Stimulated activated CD8-positive, alpha-beta memory T cell treated with anti-CD3 and anti-CD28 coated beads, Interleukin-7, amount 100 ng/mL, for 4 hours (primary cell): ENCODE data around the gene TBPL2.
A peak's percentile ranks its signal among the peaks of the same experiment; 100 is the strongest.
"Not testable (repeated sequence)": the region's sequence is repeated elsewhere in the genome, so short reads cannot be mapped to it uniquely, and the experiment has no call there.

Experiments
- DNase-seq, 2 donors: peaks; one replicate each; pipeline ENCODE4 v3.0.0-alpha.2; 2020; ENCODE audit warnings: low read depth in 2 of 2

Gene TBPL2

DNA sequence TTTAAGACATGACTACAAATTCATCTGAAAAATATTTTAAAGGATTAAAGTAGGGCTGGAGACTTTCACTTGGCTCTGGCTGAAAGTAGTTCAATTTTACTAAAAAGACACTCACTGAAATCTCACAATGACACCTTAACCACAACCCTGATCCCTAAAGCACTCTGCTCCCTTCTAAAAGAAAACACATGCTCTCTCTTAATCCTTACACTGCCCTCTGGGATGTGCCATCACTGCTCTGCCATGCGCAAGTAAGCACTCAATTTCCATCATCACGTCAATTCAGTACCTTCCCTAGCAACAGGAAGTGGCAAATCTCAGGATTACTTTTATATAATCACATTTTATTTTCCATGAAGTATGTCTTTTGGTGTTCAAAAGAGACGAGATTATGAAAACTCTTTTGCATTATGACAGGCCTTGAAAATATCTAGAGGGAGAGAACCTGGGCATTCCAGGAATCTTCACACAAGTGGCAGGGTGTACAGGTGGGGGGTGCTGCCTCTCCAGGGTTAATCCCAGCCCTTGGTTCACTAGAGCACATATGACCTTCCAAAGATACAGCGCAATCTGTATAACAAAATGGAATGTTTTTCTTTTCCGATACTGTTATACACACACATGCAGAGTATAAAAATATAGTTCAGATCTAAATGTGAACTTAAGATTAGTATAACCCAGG, 36.1 kb downstream of the TBPL2 start:
- DNase-seq: no peak

DNA sequence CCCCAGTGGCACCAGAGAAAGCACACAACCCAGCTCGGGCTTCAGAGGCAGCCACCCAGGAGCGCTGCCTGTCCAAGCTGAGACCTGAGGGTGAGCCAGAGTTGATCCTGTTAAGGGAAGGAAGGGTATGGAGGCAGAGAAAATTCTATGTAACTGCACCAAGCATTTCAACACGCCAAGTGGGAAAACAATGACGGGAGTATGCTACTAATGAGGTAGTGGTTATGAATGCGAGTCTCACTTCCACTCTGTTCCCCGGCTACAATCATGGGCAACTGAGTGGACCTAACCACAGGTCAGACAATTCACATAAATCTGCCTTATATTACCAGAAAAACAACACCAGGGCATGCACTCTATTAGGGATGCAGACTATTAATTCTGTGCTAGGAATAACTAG, 38.7 kb downstream of the TBPL2 start:
- no peak for DNase-seq

DNA sequence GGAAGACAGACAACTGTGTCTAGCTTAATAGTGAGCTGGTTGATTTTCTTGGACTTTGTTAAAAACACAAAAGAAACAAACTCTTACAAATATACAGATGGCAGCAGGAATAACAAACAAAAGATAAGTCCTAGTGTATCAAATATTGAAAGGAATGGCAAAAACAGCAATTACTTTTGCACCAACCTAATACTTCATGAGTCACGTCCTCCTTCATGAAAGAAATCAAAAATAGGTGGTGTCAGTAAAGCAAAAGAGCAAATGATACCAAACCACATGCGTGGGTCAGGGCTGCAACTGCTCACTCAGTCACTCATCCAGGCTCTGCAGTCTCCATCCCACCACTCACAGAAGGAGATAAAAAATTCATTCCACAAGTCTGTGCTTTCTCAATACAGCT, 40.6 kb downstream of the TBPL2 start:
- no peak for DNase-seq

DNA sequence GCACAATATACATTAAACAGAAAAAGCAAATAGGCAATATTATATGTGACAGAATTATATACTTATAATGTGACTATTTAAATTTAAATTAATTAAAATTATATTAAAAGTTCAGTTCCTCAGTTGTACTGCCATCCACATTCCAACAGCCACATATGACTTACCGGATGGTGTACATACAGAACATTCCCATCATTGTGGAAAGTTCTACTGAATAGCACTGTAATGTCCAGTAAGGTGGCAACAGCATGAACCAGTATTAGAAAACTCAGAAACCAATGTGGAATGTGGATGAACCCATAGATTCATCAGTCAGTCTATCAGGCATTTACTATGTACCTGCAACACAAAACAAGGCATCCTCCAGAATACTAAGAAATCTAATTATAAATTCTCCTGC, 41.2 kb downstream of the TBPL2 start:
- DNase-seq: no peak

DNA sequence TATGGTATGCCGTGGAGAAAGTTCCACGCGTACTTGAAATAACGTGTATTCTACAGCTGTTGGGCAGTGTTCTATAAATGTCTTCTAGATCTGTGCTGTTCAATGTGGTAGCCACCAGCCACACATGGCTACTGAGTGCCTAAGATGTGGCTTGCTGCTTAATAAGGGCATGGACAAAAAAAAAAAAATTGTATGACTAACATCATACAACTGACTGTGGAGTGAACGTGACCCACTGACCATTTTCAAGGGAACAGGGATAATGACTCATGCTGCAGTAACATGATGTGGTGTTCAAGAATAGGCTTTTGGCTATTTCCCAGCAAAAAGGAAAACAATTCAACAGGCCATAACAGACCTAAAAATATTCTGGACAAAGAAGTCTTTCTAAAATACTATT, 41.7 kb downstream of the TBPL2 start:
- no peak for DNase-seq

DNA sequence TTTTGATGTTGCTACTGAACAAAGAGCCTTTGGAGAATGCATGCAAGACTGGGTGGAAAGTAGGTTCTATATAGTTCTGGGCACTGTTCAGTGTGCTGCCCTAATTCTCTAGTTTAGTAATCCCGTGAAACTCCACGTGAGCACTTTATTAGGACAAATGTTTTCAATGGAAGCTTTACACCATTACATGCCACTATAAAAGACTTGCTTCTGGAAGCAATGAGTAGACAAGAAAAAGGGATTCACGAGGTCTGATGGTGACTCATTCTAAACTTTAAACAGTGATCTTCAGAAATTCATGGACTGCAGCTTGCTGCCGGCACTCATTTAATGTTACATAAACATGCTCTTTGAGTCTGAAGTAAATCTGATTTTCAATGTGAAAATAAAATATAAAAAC, 51.1 kb downstream of the TBPL2 start:
- DNase-seq: no peak

DNA sequence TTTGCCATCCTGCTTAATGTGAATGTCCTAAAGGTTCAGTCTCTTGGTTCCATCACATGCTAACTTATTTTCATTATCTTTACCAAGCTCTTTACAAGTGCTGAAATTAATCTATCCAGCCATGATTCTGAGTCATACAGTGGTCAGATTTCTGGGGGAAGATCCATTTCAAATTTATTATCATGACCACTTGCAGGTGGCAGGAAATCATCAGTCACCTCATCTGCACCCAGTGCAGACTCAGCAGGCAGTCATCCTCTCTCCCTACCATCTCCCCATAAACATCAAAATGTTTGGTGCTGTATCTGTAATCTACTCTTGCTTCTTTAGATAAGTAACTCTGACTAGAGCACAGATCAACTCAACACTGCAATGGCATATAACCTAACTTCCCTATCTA, 52.3 kb downstream of the TBPL2 start:
- DNase-seq: no peak

DNA sequence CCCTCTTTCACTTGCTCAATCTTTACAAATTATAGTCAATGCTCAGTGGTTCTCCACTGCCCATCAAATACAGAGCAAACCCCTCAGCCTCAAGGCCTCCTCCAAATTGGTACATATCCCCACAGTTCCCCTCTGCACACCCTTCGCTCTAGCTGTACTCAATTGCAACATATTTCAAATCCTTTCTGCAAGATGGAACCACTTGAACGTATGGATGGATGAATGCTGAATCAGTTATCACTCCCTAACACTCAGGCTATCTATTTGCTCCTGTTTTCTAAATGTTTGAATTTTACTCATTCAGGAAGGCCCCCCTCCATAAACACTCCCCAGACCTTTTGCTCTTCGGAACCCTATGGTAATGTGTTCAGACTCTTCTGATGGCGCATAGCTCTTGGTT, 53.3 kb downstream of the TBPL2 start:
- no peak for DNase-seq

DNA sequence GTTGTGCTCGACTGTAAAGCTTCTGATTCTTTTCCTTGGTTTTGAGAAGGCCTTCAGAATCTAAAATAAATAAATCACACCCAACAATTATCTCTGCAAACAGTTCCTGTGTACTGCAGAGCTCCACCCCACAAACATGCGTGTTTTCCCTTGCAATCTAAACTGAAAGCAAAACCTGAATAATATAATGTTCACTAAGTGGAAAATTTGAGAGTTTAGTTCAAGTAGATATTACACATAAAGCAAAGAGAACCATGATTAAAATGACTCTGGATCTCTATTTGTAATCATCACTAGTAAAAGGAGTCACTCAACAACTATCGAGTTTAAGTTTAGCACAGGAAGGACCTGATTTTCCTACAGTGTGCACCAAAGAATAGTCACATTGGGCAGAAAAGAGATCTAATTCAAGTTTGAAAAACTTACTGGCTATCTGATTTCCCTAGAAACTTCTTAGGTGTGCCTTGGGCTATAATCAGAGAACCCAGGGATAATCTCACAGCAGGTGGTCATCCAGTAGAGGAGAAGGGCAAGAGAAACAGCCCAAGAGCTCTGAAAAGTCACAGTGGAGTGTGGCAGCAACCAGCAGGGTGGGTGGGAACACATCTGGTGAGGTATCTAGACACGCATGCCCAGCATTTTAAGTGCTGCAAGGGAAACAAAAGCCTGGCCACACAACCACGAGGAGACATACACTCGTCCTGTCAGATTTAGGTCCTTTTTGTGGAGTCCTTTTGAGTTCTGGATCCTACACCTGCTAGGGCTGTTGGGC, 54.2 kb downstream of the TBPL2 start:
- no peak for DNase-seq

DNA sequence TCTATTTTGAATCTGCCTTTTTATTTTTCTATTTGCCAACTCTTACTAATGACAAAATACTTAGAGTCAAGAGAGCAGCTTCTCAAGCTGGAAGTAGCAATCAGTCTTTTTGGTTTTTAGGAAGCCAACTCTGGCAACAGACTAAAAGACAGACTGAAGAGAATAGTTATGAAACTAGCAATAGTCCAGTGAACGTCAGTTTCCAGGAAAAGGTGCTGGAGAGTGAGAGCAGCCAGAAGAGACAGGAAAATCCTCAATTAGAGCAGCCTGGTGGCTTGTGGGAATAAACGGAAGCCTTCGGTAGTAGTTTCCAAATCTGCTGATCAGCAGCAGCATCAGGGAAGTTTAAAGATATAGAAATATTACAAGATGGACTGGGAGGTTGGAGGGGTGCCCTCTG, 55.9 kb downstream of the TBPL2 start:
- DNase-seq: no peak

DNA sequence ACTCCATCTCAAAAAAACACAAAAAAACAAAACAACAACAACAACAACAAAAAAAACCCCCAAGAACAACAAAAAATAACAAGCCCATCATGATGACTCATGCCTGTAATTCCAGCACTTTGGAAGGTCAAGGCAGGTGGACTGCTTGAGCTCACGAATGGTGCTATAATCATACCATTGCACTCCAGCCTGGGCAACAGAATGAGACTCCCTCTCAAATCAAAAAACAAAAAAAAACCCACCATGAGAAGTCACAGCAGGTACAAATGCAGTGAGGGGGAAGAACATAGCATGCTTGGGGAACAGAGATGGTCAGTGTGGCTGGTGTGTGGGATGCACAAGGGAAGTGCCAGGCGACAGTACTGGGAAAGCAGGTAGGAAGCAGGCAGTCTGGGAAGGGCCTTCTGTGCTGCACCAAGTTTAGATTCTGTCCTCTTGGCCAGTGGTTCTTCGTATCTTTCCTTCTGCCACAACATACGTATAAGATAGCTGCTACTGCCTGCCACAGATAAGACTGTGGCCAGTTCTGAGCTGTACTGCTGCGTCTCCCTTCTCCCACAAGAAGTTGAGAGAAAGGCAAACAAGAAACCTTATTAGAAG, 56.8 kb downstream of the TBPL2 start:
- DNase-seq: no peak

DNA sequence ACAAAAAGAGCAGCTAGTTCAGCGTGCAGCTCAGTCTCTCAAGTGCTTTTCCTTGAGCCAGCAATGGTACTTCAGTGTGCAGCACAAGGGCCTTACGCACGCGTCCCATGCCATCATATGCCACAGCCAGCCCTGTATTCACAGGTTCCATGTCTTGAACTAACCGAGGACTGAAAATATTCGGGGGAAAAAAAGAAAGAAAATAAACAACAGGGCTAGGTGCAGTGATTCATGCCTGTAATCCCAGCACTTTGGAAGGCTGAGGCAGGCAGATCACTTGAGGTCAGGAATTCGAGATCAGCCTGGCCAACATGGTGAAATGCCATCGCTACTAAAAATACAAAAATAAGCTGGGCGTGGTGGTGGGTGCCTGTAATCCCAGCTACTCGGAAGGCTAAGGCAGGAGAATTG, 57.4 kb downstream of the TBPL2 start:
- DNase-seq: not testable (repeated sequence)

DNA sequence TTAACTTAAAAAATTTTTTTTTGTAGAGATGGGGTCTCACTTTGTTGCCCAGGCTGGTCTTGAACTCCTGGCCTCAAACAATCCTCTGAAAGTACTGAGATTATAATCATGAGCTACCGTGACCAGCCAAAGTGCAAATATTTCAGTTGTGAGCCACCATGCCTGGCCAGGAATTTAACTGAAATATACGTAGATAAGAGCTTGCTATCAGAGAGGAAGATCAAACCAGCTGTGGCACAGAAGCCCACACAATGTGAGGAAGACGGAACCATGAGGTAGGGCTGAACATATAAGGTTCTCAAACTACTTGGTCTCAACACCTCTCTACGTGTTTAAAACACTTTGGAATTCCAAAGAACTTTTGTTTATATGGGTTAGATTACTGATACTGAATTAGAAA, 57.9 kb downstream of the TBPL2 start:
- no peak for DNase-seq

DNA sequence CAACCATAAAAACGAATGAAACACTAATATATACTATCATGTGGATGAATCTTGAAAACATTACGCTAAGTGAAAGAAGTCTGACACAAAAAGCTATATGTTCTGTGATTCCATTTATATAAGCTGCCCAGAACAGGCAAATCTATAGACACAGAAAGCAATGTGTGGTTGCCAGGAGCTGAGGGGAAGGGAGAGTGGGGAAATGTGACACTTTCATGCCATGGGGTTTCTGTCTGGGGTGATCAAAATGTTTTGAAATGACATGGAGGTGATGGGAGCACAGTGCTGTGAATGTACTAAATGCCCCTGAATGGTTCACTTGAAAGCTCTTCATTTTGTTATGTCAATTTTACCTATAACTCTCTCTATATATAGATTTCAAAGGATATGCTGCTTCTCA, 58.9 kb downstream of the TBPL2 start:
- DNase-seq: no peak

DNA sequence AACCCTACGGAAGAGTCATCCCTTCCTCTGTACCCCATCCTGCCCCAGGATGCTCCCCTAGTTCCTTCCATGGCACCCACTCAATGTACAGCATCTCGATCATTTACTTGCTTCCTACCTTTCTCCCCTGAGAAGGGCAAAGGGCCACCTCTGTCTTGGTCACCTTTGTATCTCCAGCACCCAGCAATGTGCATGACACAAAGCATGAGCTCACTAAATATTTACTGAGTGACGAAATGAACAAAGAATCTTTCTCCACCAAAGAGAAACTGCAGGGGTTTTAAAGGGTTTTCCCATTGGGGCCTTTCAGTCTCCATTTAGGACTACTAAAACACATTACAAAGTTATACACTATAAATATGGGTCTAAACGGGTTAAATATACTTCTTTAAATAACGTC, 59.4 kb downstream of the TBPL2 start:
- DNase-seq: no peak

DNA sequence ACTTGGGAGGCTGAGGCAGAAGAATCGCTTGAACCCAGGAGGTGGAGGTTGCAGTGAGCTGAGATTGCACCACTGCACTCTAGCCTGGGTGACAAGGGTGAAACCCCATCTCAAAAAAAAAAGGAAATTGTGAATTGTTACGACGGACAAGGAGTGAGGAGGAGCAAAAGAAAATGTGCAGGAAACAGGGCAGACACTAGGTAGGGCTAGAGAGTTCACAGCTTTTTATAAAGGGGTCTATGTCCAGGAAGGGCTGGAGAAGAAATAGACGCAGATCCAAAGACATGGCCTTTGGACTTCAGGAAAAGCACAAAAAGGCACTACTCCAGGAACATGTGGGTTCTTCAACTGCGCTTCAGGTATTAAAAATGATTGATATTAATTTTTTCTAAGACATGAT, 63.2 kb downstream of the TBPL2 start:
- DNase-seq: no peak

DNA sequence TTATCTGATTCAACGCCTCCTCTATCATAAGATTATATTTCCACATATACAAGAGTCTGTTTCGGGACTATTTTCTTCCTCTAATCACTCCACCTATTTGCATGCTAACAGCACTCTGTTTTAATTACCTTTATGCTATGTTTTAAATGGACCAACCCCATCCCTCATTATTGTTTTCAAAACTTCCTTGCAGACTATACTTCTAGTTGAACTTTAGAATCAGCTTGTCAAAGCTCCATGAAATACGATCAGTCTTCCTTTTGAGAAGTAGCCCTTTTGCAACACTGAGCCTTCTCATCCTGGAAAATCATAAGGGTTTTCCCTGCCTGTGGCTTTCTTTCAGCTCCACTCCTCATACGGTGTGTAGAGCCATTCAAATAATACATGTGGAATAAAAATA, 65.6 kb downstream of the TBPL2 start:
- DNase-seq: no peak

DNA sequence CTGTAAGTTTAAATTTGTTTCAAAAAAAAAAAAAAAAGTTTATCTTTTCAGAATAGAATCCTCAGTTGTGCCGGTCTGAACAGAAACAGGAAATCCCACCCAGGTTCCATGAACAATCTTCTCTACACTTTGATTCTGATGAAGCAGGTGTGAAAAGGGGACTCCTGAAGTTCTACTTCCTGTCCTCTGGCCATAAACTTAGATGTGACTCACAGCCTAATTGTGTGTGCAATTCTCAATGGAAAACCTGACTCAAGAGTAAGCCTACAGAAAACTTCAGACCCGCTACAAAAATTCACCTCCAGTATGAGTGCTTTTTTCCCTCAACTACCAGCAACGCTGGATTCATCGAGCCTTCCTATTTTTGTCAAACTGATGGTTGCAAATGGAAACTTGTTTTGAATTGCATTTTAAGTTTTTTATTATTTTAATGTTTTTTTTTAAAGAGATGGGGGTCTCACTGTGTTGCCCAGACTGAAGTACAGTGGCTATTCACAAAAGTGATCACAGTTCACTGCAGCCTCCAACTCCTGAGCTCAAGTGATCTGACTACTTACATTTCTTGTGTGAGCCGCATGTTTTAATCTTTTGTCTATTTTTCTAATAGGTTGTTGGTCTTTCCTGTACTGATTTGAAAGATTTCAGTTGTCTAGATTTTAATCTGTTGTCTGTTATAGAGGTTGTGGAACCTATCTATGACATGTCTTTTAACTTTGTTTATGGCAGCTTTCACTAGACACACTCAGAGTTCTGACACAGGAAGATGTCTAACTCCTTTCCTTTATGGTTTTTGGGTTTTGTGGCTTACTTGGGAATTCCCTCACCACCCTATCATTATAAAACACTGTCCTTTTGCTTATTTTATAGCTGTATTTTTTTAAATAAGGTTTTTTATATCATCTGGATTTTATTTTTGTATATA, 66.4 kb downstream of the TBPL2 start:
- peak in 1 of 2 donors; percentile 22 for DNase-seq

DNA sequence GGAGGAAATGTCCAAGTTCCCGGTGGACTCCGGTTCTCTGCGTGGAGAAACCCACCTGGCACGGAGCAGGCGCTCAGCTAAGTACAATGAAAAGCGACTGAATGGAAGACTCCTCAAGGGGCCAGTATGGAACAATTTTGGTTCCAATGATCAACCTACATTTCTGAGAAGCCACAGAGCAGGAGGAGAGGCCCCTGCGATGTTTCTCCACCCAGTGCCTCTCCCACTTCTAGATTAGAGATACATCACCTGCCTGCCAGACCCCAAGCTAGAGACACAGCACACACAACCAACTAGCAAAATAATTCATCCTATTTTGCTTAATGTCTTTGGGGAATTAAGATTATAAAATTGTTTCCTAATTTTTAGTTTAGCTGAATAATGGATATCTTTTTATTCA, 67.6 kb downstream of the TBPL2 start:
- no peak for DNase-seq

DNA sequence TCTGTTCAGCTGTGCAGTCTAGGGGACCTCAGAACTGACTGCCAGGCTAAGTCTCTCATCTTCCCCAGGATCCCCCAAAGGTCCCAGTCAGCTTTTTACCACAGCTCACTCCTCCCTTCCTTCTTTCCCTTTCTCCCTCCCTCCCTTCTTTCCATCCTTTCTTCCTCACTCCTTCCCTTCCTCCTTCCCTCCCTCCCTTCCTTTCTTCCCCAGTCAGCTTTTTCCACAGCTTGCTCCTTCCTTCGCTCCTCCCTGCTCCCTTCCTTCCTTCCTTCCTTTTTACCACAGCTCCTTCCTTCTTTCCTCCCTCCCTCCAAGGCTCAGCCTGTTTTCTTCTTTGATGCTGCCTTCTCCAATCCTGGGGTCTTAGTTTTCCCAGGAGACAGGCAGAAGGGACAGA, 68.0 kb downstream of the TBPL2 start:
- DNase-seq: no peak

DNA sequence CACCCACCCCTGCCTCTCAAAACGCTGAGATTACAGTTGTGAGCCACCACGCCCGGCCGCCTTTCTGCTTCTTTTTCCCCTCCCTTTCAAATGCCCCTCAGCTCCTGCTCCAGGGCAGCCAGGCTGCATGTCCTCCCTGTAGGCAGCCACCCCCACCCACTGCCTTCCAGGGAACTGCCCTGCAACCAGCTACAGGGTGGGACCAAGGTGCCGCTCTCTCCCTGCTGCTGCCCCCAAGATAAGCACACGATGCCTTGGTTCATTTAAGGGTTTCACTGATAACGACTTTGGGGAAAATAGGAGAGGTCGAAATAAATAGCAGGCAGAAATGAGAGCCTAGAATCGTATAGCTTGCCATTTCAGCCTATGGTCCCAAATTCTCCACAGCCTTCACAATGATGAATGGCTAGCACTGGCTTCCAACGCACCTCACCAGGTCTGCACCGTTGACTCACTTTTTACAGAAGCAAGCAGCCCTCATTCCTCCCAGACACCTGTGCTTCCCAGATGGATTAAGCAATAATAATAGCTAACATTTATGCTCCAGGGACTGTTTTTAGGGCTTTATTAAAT, 69.4 kb downstream of the TBPL2 start:
- DNase-seq: no peak

DNA sequence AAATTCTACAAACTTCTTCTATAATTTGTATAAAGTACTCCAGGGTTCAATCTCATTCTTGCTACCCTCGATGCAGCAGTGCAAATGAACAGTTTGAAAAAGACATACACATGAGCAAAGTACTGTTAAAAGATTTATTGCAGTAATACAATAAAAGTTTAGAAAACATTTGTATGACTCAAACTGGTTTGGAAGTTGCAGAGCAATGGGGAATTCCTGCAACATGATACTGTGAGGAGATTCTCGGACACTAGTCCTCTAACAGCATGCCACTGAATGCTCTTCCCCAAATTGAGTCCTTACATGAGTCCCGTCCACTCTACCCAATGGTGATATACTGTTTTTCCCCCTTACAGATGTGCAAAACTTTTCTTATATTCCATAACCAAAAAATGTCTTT, 74.1 kb downstream of the TBPL2 start:
- no peak for DNase-seq
